GM18868 (cell line): Measurements from ENCODE around the gene CSH2.
"Not testable (repeated sequence)": the region's sequence is repeated elsewhere in the genome, so short reads cannot be mapped to it uniquely, and the experiment has no call there.

Experiments
- ATAC-seq: cut with Tn5 transposase; IDR thresholded peaks from one replicate; pipeline ENCODE4 v1.9.1; 2021; ENCODE audit warnings: mild to moderate bottlenecking, moderate library complexity; ENCODE audit not compliant: unreplicated experiment

Gene CSH2

DNA sequence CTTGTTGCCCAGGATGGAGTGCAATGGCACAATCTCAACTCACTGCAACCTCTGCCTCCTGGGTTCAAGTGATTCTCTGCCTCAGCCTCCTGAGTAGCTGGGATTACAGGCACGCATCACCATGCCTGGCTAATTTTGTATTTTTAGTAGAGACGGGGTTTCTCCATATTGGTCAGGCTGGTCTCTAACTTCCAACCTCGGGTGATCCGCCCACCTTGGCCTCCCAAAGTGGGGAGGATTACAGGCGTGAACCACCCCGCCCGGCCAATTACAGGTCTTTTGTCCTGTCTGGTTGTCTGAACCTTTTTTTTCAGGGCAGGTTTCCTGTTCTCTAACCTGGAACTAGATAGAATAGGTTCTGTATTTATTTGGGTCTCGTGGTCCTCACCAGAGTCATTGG, 17.1 kb downstream of the CSH2 start:
- not testable (repeated sequence) for ATAC-seq

DNA sequence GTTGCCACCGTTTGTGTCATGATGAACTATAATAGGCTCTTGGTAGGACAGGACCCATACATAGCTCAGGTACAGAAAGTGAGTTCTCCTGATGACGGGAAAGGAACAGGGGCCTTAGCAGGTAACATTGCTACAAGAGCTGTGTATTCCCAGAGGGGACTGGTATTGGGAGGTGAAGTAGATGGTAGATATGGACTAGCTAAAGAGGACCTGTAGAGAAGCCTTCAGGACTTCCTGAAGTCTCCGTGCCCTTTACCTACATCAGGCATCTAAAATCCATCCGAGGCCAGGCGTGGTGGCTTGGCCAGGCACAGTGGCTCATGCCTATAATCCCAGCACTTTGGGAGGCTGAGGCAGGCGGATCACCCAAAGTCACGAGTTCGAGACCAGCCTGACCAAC, 18.3 kb downstream of the CSH2 start:
- ATAC-seq = no peak

DNA sequence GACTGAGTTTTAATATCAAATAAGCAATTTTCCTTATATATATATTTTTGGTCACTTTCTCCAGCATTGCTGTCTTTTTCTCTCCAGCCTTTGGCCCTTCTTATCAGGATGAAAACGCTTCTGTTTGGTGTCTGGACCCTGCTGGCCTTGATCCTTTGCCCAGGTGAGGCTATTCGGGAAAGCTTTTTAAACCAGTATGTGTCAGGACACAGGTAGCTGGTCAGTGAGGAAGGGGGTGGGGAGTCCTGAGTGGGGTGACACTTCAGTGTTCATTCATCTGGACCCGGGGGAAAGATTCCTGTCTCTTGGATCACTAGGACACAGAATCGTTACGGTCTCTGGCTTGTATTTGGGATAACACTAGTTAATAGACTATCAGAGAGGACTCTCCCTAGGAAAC, 18.8 kb downstream of the CSH2 start:
- no peak for ATAC-seq

DNA sequence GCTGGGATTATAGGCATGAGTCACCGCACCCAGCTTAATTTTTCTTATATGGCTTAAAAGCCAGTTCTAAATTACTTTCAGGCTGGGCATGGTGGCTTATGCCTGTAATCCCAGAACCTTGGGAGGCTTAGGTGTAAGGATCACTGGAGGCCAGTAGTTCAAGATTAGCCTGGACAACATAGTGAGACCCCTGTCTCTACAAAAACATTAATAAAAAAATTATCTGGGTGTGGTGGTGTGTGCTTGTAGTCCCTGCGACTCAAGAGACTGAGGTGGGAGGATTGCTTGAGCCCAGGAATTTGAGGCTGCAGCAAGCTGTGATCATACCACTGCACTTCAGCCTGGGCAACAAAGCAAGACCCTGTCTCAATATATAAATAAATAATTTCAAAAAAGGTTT, 20.2 kb downstream of the CSH2 start:
- no peak for ATAC-seq

DNA sequence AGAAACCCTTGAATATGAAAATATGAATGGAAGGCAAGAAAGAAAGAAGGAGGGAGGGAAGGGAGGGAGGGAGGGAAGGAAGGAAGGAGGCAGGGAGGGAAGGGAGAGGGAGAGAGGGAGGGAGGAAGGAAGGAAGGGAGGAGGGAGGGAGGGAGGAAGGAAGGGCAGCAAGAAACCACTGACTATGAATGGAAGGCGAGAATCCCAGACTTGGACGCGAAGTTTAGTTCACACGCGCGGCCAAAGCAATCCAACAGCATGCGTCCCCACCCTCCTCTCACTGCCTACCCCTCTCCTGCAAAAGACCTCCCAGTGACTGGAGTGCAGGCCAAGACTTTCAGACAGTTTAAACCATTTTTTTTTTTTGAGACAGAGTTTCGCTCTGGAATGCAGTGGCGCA, 23.1 kb downstream of the CSH2 start:
- no peak for ATAC-seq

DNA sequence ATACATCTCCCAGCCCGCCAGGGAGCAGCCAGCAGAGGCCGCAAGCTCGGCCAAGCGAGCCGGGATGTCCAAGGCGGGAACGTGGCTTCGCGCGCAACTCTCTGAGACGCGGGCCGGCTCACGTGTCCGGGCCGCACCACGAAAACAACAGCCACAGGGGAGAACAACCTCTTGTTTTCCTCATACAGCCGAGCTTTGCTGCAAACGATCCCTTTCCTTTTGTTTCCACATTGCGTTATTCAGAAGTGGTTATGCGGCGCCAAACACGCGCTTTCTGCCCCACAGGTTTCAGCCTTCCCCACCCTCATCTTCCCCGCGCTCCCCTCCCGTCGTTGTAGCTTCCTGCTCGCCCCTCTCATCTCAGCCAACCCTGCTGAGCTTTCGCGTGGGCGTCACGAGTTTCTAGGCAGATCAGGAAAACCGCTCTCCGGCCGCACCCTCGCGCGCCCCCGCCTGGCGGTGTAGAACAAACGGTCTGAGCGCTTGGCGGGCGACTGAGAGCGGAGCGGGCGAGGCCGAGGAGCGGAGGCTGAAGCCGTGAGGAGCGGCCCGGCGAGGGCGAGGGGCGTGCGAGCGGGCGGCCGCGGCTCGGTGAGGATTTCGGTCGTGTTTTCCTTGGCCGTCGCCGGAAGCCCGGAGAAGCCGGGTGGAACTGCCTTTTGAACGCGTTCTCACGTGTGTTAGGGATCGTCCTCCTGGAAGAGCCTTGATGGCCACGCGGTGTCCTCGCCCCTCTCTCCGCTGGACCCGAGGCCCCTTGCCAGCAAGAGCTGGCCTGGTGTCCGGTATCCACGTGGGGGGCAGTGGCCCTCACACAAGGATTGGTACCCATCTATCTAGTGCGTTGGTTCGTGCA, 24.4 kb downstream of the CSH2 start:
- ATAC-seq = peak; percentile 95

DNA sequence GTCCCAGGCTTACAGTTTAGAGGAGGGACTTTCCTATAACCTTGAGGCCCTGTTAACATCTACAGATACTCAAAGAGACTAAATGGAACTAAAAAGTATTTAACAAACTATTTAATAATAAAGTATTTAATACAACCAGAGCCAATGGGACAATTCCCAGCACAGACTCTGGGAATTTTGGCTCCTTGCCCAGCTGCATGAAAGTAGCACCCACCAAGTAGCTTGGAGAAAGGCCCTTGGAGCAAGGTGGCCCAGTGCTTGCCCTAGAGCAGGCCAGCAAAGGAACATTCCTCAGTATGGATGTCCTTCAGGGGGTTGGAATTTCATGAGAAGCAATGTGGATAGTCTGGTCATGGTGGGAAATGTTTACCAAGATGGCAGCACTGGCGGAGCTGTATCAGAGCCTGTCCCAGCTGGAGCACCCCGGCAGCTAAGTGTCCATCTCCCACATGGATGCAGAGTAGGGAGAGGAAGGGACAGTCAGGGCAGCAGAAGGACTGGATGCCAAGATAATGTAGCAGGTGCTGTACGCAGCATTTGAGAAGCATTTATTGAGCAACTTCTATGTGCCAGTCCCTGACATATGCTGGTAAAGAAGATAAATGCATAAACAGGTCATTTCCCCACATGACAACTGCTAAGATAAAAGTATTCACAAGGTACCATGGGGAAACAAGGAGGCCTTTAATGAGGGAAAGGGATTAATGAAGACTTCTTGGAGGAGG, 25.8 kb downstream of the CSH2 start:
- no peak for ATAC-seq

DNA sequence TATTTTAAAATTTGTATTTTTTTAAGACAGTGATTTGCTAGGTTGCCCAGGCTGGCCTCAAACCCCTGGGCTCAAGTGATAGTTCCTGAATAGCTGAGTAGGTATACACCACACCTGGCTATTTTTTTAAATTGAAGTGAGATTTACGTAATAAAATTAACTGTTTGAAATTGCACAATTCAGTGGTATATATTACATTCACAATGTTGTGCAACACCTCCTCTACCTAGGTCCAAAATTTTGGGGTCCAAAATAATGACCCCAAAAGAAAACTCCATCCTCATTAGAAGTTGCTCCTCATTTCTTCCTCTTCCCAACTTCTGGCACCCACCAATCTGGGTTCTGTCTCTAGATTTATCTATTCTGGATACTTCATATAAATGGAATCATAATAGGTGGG, 28.0 kb downstream of the CSH2 start:
- no peak for ATAC-seq

DNA sequence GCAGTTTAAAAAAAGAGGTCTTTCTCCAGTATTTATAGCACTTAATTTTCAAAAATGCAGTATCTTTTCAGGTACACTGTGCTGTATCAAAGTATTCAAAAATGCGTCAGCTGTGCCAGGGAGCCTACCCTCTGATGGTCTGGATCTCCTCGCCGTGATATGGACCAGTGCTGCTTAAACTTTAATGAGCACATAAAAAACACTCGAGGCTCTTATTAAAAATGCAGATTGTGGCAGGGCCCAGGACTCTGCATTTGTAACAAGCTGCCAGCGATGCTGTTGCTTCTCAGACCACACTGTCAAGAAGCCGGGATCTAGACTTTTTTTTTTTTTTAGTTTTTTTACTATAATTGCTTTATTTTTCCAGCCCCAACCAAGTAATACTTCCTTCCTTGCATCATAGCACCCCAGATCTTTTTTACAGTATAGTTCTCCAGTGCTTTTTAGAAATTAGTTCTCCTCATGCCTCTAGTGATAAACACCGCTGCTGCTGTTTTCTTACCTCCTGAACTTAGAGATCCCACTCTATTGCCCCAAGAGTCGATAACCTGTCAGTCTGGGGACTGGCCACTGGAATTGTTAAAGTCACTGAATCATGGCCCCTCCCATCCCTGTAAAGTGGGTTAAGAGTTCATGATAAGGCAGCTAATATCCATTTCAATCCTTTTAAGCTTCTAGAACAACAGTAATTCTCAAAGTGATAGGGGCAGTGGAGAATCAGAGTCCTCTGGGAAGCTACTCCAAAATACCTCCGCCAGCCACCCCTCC, 29.4 kb downstream of the CSH2 start:
- no peak for ATAC-seq

DNA sequence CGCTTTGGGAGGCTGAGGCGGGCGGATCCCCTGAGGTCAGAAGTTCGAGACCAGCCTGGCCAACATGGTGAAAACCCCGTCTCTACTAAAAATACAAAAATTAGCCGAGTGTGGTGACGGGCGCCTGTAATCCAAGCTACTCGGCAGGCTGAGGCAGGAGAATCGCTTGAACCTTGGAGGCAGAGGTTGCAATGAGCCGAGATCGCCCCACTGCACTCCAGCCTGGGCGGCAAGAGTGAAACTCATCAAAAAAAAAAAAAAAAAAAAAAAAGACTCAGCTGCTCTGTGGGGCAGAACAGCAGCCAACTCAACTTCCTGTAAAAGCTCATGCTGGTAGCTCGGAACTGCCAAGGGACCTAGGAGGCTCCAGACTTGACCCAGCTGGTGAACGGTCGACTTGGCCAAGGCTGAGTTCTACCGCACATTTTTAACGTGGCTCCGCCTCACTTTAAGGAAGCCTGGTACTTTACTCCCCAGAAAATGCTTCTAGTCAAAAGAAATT, 30.0 kb downstream of the CSH2 start:
- ATAC-seq = not testable (repeated sequence)

DNA sequence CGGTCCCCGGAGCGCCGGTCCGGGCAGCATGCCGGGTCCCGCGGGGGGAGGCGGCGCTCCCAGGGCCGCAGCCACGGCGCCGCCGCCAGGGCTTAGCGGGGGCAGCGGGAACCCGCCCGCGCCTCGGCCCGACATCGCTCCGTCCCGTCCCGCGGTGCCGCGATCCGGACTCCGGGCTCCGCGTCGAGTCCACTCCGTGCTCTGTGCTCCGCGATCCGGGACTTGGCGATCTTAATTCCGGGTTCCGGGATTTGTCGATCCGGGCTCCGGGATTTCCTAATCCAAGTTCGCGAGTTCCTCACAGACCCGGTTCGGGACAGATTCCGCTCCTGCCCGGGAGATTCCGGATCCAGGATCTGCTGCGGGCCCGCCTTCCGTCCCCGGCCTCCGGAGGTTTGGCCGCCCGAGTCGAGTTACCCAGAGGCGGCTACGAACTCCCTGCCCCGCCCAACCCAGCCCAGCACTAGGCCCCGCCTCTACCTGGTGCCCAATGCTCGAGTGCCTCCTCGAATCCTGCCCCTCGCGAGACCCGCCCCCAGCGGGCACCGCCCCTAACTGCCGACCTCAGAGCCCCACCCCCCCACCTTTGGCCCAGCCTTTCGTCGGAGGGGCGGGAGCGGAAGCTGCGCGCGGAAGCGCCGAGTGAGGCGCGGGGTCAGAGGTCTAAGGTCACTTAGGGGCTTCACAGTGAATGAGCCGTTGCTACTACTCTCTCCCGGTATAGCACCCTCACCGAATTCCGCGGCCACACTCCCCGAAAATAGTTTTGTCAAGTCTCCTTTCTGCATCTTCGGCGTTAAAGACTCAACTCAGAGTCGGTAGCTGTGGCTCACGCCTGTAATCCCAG, 30.7 kb downstream of the CSH2 start, which contains the start of gene SMARCD2:
Gene SMARCD2 (minus strand): TSS at position 146 of the 847 bp plus-strand sequence. CDS start 11 bp downstream, at position 135.
- peak; percentile 75 for ATAC-seq

DNA sequence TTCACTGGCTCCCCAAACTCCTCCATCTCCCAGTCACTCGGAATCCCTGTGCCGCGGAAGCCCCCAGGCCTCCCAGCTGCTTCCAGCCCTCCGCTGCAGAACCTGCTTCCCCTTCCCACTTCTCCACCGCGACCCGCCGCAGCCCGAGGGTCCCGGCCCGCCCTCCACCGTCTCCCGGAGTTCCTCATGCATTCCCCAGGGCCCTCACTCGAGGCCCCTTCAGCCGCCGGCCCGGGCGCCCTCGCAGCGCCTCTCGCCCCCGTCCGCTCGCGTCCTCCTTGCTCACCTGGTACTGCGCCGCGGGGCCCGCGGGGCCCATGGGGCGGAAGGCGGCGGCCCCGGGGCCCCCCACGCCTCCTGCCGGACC, 31.3 kb downstream of the CSH2 start:
- ATAC-seq = peak; percentile 29

DNA sequence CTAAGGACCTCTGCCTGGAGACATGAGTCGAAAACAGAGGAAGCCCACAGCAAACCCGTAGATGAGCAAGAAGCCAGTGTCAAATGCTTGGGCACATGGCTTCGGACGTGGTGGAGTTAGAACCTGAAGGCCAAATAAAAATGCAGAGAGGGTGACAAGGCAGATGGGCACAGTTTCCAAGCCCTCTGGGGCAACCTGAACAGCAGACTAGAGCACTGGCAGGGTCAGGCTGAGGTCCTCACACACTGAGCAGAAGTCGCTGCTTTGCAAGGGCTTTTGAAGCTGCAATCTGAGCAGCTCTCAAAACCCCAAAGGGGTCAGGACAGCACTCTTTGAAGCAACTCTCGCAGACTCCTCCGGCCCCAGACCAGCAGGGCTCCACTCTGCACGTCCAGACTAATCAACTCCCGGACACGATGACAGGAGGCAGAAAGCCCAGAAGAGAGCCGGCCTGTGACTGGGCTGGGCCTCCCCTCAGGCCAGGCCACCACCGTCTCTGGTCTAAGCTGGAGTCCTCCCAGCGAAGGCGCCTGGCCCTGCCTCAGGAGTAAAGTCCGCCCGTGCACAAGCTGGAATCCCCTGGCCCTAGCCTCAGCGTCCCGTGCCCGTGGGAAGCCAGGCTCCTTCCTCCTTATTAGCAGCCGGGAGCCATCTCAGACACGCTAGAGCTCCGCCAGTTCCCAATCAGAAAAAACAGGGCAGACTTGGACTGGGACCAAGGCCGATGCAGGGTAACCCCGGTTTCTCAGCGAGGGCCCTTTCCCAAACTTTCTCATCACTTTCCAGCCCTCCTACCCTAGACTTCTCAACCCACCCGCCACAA, 31.9 kb downstream of the CSH2 start:
- ATAC-seq = no peak

DNA sequence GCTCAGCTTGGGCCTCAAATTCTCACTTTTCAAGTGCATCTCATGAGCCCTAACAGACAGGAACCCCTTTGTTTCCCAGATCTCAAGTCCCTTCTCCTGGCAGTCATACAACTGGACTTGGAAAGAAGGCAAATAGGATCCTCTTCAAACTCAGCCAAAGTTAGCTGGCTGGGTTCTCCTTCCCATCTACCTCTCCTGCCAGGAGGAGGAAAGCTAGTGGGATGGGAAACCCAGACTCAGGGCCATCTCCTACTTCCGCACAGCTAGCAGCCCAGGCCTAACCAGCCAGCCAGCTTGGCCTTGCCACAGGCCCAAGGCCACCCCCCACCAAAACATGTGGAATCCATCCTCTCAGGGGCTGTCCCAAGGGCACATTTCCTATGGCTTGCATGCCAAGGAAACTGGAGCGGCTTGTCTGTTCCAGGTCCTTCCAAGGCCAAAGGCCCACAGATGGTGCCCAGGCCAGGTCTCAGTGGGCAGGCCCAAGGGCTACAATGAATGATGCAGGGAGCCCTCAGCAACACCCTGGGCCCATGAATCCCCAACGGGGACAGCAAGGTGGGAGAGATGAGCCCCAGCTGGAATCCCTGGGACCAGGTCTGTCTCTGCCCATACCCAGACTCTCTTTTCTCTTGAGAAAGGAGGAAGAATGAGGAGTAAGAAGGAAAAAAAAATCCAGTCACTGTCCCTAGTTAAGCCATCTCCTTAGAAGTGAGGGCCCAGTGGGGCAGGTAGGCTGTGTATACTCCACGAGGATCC, 32.7 kb downstream of the CSH2 start:
- no peak for ATAC-seq

DNA sequence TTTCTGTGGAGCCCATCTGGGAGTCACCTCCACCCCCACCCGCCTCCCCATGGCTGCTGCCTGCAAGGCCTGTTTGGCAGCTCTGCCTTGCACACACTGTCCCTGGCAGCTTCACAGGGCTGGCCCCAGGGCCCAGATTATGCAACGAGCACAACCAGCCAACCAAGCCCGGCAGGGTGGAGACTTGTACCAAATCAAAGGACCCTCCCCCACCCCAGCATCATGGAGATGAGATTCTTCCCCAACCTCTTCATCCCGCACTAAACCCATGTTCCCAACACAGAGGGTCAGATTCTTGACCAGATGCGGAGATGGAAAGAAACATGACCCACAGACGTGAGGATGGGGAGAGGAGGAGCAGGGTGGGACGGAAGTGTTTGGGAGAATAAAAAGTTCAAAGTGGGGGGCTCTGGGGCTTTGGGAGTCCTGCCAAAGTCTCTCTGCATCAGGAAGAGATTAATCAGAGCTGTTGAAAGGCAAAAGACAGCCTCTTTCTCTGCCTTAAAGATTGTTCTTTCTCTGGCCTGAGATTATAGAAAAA, 34.8 kb downstream of the CSH2 start:
- ATAC-seq = no peak

DNA sequence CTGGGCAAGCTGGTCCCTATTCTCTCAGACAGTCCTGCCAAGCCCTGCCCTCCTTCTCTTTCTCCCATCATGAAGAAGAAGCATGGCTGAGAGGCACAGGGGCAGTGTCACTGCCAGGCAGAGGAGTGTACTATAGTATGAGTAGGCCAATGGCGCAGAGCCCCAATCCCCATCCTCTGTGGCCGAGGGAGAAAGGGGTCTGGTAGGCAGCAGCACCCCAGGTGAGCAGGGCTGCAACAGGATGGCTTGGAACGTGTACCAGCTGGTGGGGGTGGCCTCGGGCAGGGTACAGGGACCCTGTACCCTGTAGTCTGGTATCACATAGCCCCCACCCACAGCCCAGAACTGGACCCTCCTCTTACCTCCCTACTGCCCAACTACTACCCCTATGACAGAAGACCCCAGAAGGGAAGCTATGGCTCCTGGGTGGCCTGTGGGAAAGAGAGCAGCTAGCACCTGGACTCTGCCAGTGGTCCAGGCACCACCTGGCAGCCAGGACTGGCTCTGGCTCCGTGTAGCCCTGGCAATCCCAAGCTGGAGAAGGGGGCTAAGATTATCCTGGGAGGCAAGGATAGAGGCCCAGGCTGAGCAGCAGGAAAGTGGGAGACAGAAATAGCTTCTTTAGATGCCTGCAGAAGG, 35.4 kb downstream of the CSH2 start:
- ATAC-seq = no peak

DNA sequence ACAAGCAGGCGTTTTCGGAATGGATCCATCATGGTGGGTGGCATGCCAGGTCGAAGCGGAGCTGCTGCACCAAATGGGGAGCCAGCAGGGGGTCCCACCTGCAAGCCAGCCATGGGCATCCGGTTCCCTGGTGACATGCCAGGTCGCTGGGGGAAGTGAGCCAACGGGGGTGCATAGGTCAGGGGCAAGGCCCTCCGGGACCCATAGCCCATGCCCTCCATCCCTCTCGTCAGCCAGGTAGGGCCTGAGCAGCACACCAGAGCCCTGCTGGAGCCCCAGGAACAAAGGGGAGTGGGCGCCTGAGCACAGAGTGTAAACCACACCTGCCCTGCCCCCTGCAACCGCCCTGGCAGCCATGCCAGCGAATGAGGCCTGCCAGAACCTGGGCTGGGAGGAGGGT, 36.0 kb downstream of the CSH2 start:
- no peak for ATAC-seq

DNA sequence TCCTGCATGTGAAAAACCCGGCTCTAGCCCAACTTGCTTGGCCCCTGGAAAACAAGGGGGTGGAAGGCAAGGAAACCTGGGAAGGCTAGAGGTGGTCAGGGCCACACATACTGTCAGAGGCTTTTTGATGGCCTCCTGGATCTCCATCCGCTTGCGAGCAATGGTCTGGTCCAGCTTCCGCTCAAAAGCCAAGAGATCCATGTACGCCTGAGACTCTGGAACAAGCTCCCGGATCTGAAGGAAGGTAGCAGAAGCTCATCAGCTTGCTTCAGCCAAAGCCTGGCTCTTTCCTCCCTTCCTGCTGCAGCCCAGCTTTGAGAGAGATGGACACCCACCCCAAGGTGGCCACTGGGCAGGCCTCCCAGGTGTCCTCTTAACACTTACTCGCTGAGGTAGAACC, 36.7 kb downstream of the CSH2 start:
- no peak for ATAC-seq
